GM12872 (cell line): ENCODE data around the gene SOX14.

Source experiments
- CTCF ChIP-seq: IDR thresholded peaks from 3 replicates; pipeline ENCODE4 v1.5.1; 2011; ENCODE audit warnings: low read depth, mild to moderate bottlenecking, low read length, moderate library complexity; ENCODE audit not compliant: insufficient read depth

Gene SOX14

DNA sequence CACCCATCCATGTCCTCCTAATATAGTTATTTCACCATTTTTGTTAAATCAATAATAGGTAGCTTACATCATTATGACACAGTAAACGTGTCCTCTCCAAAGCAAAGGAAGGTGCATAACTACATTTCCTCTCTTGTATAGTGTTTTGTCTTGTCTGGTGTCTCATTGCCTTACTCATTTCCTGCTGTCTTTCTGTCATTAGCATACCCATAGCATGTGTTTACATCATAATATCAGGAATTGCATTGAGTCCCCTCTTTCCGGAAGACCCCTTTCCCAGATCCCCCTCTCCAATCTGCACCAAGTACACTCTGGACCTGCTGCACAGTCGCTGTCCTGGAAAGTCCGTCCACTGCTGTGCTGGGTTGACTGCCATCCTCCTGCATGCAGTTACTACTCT is 47.9 kb downstream of the SOX14 start:
- no peak for TF ChIP-seq CTCF

DNA sequence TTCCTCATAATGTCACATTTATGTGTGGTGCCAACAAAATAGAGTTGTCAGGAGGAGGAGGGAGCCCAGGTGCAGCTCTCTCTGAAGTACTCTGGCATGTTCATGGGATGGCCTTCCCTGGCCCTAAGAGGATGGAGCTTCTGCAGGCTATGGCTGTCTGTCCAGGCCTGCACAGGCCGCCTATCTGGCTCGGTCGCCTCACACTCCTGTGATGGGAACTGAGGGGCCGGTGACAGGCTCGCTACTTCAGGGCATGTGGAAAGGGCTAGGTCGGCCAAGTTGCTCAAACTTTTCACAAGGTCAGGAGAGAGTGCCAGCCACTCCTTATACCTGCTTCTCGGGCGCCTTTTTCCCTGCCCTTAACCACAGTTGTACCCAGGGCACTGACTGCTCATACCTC is 51.1 kb downstream of the SOX14 start:
- TF ChIP-seq CTCF, result no peak
